Neural progenitor cell (in vitro differentiated cells): ENCODE measurements around the gene CEP44.

ENCODE experiments used
- CTCF ChIP-seq: fragments of 200-600 bp; sonication (generic); IDR thresholded peaks from 2 replicates; pipeline ENCODE4 v1.5.1; 2017; ENCODE audit warnings: antibody characterized with exemption, mild to moderate bottlenecking
- EZH2 ChIP-seq: fragments of 200-600 bp; sonication (generic); IDR thresholded peaks from 2 replicates; pipeline ENCODE4 v1.6.1; 2017; ENCODE audit warnings: antibody characterized with exemption, mild to moderate bottlenecking, moderate library complexity
- EZH2phosphoT487 ChIP-seq: fragments of 200-600 bp; sonication (generic); IDR thresholded peaks from 2 replicates; pipeline ENCODE4 v1.6.1; 2017; ENCODE audit warnings: antibody characterized with exemption

GRCh38 chr4:174254613-174255012 lies 29.1 kb upstream of the CEP44 start:
- TF ChIP-seq CTCF (no peak), EZH2phosphoT487 (no peak), EZH2 (no peak)
